ENCODE results near the gene DNAJB14.

The DNAJB14 gene

DNA sequence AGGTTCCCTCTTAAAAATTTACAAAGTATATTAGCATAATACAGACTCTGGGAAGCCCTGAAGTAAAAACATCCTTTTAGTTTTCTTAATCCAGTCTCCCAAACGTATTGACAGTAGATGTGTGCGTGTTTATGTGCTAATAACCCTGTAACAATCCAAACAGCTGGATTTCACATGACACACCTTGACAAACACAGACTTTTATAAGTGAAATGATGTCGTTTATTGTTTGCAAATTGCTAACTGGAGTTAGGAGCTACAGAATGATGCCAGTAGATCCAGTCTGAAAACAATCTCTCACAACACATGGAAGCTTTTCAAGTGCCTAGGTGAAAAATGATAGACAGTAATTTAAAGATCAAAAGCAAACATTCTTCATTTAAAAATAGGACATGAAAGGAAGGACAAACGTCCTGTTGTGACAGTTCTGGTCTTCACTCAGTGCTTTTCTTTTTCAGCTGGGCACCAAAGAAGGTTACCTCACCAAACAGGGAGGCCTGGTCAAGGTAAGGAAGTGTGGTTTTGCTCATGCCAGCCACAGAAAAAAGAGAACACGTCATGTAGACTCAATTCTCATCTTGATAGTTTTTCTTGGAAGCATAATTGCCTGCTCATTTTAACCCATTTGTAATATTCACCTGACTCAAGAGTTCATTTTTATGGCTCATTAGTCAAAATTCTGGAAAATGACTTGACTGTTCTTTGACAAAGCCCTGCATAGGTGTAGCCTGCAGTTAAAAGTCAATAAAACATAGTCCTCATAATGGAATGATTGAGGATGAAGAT lies 85.1 kb downstream of the DNAJB14 start:
- no peak for DNase-seq

DNA sequence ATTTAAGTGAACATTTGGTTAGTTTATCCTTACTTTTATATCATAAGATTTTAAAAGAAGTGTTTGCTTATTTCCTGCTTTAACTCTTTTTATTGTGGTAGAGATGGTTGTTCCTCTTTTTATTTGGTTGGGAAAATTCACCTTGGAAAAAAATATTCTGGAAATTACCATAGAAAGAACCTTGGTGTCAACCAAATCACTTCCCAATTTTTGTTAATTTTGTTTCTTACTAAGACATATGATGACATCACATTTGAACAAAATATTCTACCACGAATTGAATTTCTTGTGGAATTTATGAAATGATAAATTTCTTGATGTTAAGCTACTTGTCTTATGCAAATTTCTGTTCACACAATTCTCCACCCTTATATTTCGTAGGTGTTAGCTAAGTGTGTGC lies 85.9 kb downstream of the DNAJB14 start:
- no peak for DNase-seq

DNA sequence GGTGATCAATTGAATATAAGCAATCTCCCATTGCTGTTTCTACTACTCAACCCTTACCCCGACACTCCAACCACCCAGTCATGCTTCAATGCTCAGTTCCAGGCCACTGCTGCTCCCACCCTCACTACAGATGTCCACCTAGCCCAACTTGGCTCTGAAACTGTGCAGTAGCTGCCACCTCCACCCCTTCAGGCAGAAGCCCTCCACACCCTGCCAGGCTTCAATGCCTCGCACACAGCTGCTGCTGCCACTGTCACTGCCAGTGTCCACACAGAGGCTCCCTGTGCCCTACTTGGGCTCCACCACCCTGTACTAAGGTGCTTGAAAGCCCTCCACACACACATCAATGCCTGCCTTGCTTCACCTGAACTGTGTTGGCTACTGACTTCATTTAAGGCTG lies 86.8 kb downstream of the DNAJB14 start:
- DNase-seq: no peak

DNA sequence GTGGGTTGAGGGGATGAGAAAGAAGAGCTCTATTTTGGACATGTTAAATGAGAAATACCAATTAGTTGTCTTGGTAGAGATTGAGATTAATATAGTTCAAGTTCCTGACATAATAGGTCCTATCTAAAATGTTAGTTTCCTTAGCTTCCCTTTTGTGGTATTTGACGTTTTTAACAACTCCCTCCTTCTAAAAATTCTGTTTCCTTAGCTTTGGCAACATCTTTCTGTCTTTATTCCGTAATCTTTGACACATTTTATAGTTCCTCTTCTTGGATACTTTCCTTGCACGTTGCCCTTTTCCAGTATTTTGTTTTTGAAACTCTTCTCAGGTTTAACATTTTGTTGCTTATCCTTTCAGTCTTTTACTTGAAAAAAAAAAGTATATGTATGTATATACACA lies 89.1 kb downstream of the DNAJB14 start:
- DNase-seq: no peak

DNA sequence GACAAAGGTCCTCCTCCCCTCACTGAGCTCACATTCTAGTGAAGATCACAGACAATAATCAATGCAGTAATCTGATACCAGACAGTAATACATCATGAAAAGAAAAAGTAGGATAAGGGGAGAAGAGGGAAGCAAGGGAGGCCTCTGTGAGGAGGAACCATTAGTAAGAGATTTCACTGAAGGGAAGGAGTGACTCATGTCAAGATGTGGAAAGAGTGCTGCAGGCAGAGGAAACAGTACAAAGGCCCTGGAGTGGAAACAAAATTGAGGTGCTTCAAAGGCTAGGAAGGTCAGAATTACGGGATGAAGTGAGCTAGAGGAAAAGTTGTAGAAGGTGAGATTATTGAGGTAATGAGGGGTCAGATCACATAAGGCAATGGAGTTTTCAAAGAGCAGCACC lies 90.3 kb downstream of the DNAJB14 start:
- DNase-seq: no peak

DNA sequence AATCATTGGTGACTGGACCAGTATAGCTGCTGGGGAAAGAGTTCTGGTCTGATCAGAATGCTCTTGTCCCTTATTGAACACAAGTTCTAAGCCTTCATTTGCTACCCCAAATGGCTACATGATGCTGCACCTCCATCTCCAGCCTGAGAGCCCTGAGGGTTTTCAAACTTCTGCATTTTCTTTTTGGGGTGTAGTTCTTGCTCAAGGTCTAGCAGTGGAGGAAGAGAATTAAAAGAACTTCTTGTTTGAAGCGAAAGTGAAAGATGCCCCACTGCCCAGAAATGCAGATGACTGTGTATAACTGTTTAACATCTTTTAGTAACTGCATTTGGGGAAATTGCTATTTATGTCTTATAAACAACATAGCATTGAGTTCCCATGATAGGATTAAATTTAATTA lies 90.7 kb downstream of the DNAJB14 start:
- DNase-seq: no peak

DNA sequence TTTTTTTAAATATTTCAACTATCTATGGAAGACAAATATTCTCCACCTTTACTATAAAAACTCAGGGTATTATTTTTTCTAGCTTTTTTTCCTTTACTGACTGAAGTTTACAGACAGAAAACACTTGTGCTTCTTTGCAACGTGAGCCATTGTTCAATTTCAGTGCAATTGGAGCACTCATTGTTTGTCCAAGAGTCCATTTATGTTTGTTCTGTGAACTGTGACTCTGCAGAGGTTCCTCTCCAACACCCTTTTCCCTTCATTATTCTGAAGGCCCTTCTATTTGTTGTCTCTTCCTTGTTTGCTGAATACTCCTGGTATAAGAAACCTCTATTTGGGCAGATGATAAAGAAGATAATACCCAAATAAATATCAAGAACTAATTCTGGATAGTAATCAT lies 92.4 kb downstream of the DNAJB14 start:
- DNase-seq: no peak

DNA sequence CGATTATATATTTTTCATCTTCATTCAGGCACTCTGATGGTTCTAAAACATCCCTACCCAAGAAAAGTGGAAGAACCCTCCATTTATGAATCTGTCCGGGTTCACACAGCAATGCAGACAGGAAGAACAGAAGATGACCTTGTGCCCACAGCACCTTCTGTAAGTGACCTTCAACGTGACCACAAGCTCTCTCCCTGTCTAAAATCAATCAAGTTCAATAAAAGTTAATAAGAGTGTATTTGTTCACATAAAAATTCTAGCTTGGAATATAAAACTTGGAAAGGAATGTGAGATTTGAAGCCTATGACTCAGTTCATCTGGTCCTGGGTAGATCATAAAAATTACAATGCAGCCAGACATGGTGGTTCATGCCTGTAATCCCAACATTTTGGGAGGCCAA lies 93.2 kb downstream of the DNAJB14 start:
- no peak for DNase-seq

DNA sequence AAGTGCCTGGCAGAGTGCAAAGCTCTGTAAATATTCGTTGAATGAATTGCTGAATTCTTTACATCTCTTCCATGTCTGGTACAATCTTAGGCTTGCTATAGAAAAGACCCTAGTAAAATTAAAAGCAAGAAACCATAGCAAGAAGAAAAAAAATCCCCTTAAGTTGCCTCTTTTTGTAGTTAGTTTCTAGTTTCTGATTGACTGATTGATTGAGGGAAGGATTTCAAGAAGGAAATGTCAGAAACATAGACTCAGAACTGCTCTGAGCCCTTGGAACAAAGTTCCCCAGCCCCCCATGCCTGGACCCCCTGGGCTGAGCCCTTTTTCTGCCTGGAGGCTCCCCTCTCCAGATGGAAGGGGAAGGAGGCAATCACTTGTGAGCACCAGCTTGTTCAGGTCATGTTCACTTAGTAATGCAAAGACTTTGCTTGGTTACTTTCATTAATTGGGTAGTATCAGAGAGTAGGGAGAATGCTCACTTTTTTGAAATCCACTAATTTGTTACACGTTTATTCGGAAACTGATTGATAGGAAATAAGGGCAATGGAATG lies 94.1 kb downstream of the DNAJB14 start:
- no peak for DNase-seq

DNA sequence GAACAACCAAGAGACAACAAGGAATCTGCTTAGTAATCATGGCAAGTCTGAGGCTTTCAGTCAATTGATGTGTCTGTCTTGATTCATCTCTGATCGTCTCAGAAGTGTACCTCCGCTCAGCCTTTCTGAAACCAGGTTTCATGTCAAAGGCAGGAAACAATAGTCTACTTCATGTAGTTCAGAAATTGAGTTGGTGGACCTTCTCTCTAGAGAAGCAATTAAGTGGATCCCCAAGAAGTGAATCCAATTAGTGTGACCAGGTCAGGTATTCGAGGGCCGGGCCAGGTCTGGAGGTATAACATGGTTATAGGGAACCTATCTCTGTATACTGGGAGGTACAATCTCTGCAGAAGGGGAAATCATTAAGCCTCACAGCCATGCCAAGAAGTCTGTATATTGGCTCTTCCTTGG lies 97.8 kb downstream of the DNAJB14 start:
- DNase-seq: no peak

DNA sequence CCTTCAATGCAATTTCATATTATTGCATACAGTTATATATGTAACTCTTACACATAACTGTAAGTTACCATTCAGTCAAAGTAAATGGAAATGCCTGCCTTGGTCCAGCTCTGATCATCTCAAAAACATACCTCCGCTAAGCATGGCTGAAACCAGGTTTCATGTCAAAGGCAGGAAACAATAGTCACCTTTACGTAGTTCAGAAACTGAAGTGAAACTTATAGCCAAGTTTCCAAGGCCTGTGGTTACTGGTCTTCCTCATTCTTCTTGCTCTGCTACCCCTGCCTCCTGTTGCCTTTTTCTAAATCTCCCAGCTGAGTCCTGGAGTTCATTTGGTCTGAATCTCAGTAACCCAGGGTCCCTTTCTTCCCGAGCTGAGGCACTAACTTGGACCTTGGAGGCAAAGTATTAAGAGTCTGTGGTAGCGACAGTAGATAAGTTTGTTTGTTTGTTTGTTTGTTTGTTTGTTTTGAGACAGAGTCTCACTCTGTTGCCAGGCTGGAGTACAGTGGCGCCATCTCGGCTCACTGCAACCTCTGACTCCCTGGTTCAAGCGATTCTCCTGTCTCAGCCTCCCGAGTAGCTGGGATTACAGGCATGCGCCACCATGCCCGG lies 98.9 kb downstream of the DNAJB14 start:
- no peak for DNase-seq

DNA sequence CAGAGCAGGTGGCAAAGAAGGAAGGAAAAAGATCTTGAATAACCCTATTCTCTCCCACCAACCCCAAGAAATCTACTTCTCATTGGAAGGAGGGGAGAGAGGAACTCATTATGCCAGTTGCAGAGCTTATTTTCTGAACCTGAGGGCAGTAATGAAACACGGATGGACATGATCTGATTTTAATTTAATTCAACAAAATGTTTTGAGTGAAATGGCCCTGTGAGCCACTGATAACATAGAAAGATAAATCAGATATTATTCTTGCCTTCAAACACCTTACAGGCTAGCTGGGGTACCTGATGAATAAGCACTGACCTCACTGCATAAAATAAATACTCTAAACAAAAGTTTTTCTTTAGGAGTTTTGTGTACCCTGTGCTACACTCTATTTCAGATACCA lies 99.5 kb downstream of the DNAJB14 start:
- no peak for DNase-seq

All from activated CD4-positive, alpha-beta T cell treated with anti-CD3 and anti-CD28 coated beads, Interleukin-2, amount 50 U/mL, for 4 hours (primary cell).